HepG2 (cell line): ENCODE measurements around the gene GPATCH3. TPM values are rescaled to one million over a fixed set of nuclear protein-coding genes. Genes with fewer than 3 reads are reported as not detected.

Experiments used
- ATF7 ChIP-seq, 2 experiments: fragments of 450-650 bp in 1 of 2; sonication (generic) in 1 of 2; formaldehyde crosslinking in 1 of 2; IDR thresholded peaks; 2 replicates each; pipeline versions ENCODE4 v1.4.0 to v1.6.1; 2016 to 2020; ENCODE audit warnings: antibody characterized with exemption in 1 of 2, mild to moderate bottlenecking in 1 of 2, missing genetic modification reagents in 1 of 2
- CREM ChIP-seq, 2 experiments: sonication (generic) in 1 of 2; formaldehyde crosslinking in 1 of 2; IDR thresholded peaks; 2 replicates each; pipeline versions ENCODE4 v1.4.0 to v1.6.1; 2016 to 2020; ENCODE audit warnings: antibody characterized with exemption in 1 of 2, mild to moderate bottlenecking in 1 of 2, missing genetic modification reagents in 1 of 2
- DNMT3B ChIP-seq: conservative IDR thresholded peaks from 2 replicates; pipeline ENCODE4 v1.6.1; 2016; ENCODE audit warnings: missing biosample characterization, control low read depth
- HNRNPK ChIP-seq: fragments of 200-400 bp; formaldehyde crosslinking; IDR thresholded peaks from 2 replicates; pipeline ENCODE4 v1.6.1; 2018; ENCODE audit warnings: low read length, low read depth, moderate library complexity, mild to moderate bottlenecking; ENCODE audit not compliant: poor library complexity, severe bottlenecking
- KDM6A ChIP-seq: IDR thresholded peaks from 2 replicates; pipeline ENCODE4 v1.6.1; 2016; ENCODE audit warnings: low read depth
- PAX8 ChIP-seq: sonication (generic); formaldehyde crosslinking; IDR thresholded peaks from 2 replicates; pipeline ENCODE4 v1.8.0; 2022; ENCODE audit warnings: mild to moderate bottlenecking, missing genetic modification reagents, borderline replicate concordance
- PRDM15 ChIP-seq: sonication (generic); formaldehyde crosslinking; IDR thresholded peaks from 2 replicates; pipeline ENCODE4 v1.4.0; 2020; ENCODE audit warnings: missing genetic modification reagents
- SALL2 ChIP-seq: sonication (generic); formaldehyde crosslinking; IDR thresholded peaks from 2 replicates; pipeline ENCODE4 v1.8.1; 2023; ENCODE audit warnings: mild to moderate bottlenecking, missing genetic modification reagents, inconsistent platforms
- SMARCC2 ChIP-seq: fragments of 450-650 bp; IDR thresholded peaks from 2 replicates; pipeline ENCODE4 v1.6.1; 2017; ENCODE audit warnings: antibody characterized with exemption, mild to moderate bottlenecking
- SMC3 ChIP-seq: IDR thresholded peaks from 2 replicates; pipeline ENCODE4 v1.6.1; 2011; ENCODE audit warnings: low read length, improper control_type of control experiment
- THRA ChIP-seq: sonication (generic); formaldehyde crosslinking; IDR thresholded peaks from 2 replicates; pipeline ENCODE4 v1.4.0; 2020; ENCODE audit warnings: missing genetic modification reagents, borderline replicate concordance
- ZBTB1 ChIP-seq: sonication (generic); formaldehyde crosslinking; IDR thresholded peaks from 2 replicates; pipeline ENCODE4 v1.4.0; 2020; ENCODE audit warnings: missing genetic modification reagents, borderline replicate concordance
- ZBTB43 ChIP-seq: sonication (generic); formaldehyde crosslinking; conservative IDR thresholded peaks from 2 replicates; pipeline ENCODE4 v1.4.0; 2020; ENCODE audit warnings: missing genetic modification reagents
- ZFAT ChIP-seq: sonication (generic); formaldehyde crosslinking; conservative IDR thresholded peaks from 2 replicates; pipeline ENCODE4 v1.8.1; 2023; ENCODE audit warnings: missing genetic modification reagents, inconsistent platforms
- ZFY ChIP-seq: sonication (generic); formaldehyde crosslinking; IDR thresholded peaks from 2 replicates; pipeline ENCODE4 v1.4.0; 2020; ENCODE audit warnings: missing genetic modification reagents
- ZNF770 ChIP-seq: sonication (generic); formaldehyde crosslinking; IDR thresholded peaks from 2 replicates; pipeline ENCODE4 v1.5.0; 2020; ENCODE audit warnings: mild to moderate bottlenecking, missing genetic modification reagents
- ZNF850 ChIP-seq: sonication (generic); formaldehyde crosslinking; conservative IDR thresholded peaks from 2 replicates; pipeline ENCODE4 v1.9.0; 2021; ENCODE audit warnings: mild to moderate bottlenecking, missing genetic modification reagents
- polyA plus RNA-seq, 8 experiments: library from polyadenylated mRNA; depleted of rRNA in 3 of 8; stranded (reverse) in 7 of 8; unstranded in 1 of 8; fragments of >200 nt; fragmentation: Illumina TruSeq in 4 of 8; extraction: Trizol in 4 of 8; gene quantifications; 2 replicates each; pipeline versions ENCODE4 v1.2.1 to v1.2.3, GENCODE V29; 2011 to 2016; ENCODE audit warnings: low read depth in 4 of 8, missing spikeins in 1 of 8, mixed read lengths in 1 of 8; ENCODE audit not compliant: insufficient read depth in 1 of 8
- total RNA-seq, 5 experiments: library from RNA; depleted of rRNA; stranded (reverse); fragments of >200 nt; fragmentation: Illumina TruSeq; extraction: Trizol; gene quantifications; 2 replicates each; pipeline ENCODE4 v1.2.3, GENCODE V29; 2016; ENCODE audit warnings: low read depth in 1 of 5
- TF ChIP-seq, protein P1 (sequence below): IDR thresholded peaks from 2 replicates; pipeline ENCODE4 v1.6.1; 2018; ENCODE audit warnings: missing genetic modification reagents

The GPATCH3 gene
- total and polyA plus RNA-seq, 2 of the 13 experiments (the other 11 are each of a cell fraction or from before 2014, with no cell fraction given): 8.3 to 11.0 TPM

GRCh38 chr1:26911399-26912146 lies 11.3 kb upstream of the GPATCH3 start (continued):
- TF ChIP-seq CREM (IDR thresholded peaks at IDR 0.05) (no peak), CREM (CRISPR knock-in tag; IDR thresholded peaks at IDR 0.05) (no peak), HNRNPK (no peak), PAX8 (CRISPR knock-in tag) (no peak), ZFY (no peak), SMC3 (no peak), PRDM15 (CRISPR knock-in tag) (no peak), ZBTB43 (CRISPR knock-in tag) (no peak), ZNF850 (CRISPR knock-in tag) (no peak), KDM6A (CRISPR knock-in tag) (no peak), THRA (CRISPR knock-in tag) (no peak), SALL2 (CRISPR knock-in tag) (peak; percentile 49; the same call in 1 of the 2 replicates), ZNF770 (no peak), SMARCC2 (no peak), ZBTB1 (CRISPR knock-in tag) (no peak), DNMT3B (no peak), ATF7 (IDR thresholded peaks at IDR 0.05) (no peak), ATF7 (CRISPR knock-in tag; IDR thresholded peaks at IDR 0.05) (no peak), ZFAT (CRISPR knock-in tag) (no peak)
- TF ChIP-seq, protein P1, sequence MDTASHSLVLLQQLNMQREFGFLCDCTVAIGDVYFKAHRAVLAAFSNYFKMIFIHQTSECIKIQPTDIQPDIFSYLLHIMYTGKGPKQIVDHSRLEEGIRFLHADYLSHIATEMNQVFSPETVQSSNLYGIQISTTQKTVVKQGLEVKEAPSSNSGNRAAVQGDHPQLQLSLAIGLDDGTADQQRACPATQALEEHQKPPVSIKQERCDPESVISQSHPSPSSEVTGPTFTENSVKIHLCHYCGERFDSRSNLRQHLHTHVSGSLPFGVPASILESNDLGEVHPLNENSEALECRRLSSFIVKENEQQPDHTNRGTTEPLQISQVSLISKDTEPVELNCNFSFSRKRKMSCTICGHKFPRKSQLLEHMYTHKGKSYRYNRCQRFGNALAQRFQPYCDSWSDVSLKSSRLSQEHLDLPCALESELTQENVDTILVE (CRISPR knock-in tag): no peak
